Upper lobe of left lung (tissue), 6 donors: ENCODE results near the gene HSD11B2. TPM values are rescaled to one million over a fixed set of nuclear protein-coding genes. Genes with fewer than 3 reads are reported as not detected.

Experiments
- ATAC-seq, 2 donors: fragments of 200-7000 bp; cut with Tn5 transposase; one replicate each; pipeline ENCODE4 v1.9.1; 2022; ENCODE audit warnings: mild to moderate bottlenecking in 2 of 2, moderate library complexity in 2 of 2; ENCODE audit not compliant: low FRiP score in 2 of 2
- DNase-seq, 2 donors: peaks; one replicate each; pipeline ENCODE4 v3.0.0-alpha.2; 2019 to 2020
- H3K27ac ChIP-seq, 4 donors: fragments of 200-600 bp; sonication (generic); one replicate each; pipeline ENCODE4 v1.5.1; 2016 to 2019
- H3K27me3 ChIP-seq, 4 donors: fragments of 200-600 bp; sonication (generic); one replicate each; pipeline ENCODE4 v1.5.1; 2017 to 2019
- H3K36me3 ChIP-seq, 4 donors: fragments of 200-600 bp; sonication (generic); one replicate each; pipeline ENCODE4 v1.5.1; 2016 to 2019
- H3K4me1 ChIP-seq, 4 donors: fragments of 200-600 bp; sonication (generic); one replicate each; pipeline ENCODE4 v1.5.1; 2018 to 2019
- H3K4me3 ChIP-seq, 4 donors: fragments of 200-600 bp; sonication (generic); one replicate each; pipeline ENCODE4 v1.5.1; 2017 to 2019; ENCODE audit warnings: mild to moderate bottlenecking in 2 of 4, moderate library complexity in 1 of 4
- H3K9me3 ChIP-seq, 4 donors: fragments of 200-600 bp; sonication (generic); one replicate each; pipeline ENCODE4 v1.5.1; 2018 to 2019
- CTCF ChIP-seq, 6 experiments: fragments of 450-650 bp in 4 of 6; fragments of 200-600 bp in 2 of 6; sonication (generic) in 2 of 6; IDR thresholded peaks; one replicate each; pipeline ENCODE4 v1.5.1; 2016 to 2019; ENCODE audit warnings: antibody characterized with exemption in 6 of 6
- EP300 ChIP-seq, 4 donors: sonication (generic); formaldehyde crosslinking; IDR thresholded peaks; one replicate each; pipeline ENCODE4 v1.5.1; 2017; ENCODE audit warnings: antibody characterized with exemption in 4 of 4, control low read depth in 2 of 4
- POLR2A ChIP-seq, 4 donors: fragments of 450-650 bp; IDR thresholded peaks; one replicate each; pipeline ENCODE4 v1.5.1; 2016 to 2017; ENCODE audit warnings: antibody characterized with exemption in 4 of 4, mild to moderate bottlenecking in 2 of 4
- POLR2AphosphoS5 ChIP-seq, 2 donors: sonication (generic); formaldehyde crosslinking; IDR thresholded peaks; one replicate each; pipeline ENCODE4 v1.5.1; 2017; ENCODE audit warnings: antibody characterized with exemption in 2 of 2
- WGBS, 2 donors: methylation state at CpG; one replicate each; pipeline ENCODE4 v1.1.5; 2017 to 2018; 5-methylcytosine and 5-hydroxymethylcytosine counted together
- total RNA-seq, 6 donors: library from RNA; depleted of rRNA in 4 of 6; stranded (reverse); fragments of >200 nt in 4 of 6; gene quantifications; one replicate each; pipeline versions ENCODE4 v1.1.0 to v1.2.1, GENCODE V29; 2016 to 2021
- donor health status: DM: no; HTN: no; CAD: no; lungs with moderate emphysema.
- donor health status: DM: no; HTN: yes; CAD: no; lungs with severe emphysema.

The HSD11B2 gene
- total RNA-seq, 6 donors from 2014 or later: 0.78 to 5.0 (median 1.6) TPM

- Histone ChIP-seq H3K36me3 (peaks cover 0 to 15% (median 0%) of the 10 kb centered on the region in 4 donors), H3K9me3 (no peaks in the 10 kb centered on the region), H3K4me1 (peaks cover 58 to 81% (median 74%) of the 10 kb centered on the region in 4 donors), H3K27me3 (no peaks in the 10 kb centered on the region), H3K27ac (peak overlapping the region; percentile 70 to 88 (median 84)), H3K4me3 (no peak overlapping the region)
- TF ChIP-seq POLR2AphosphoS5 (IDR thresholded peaks at IDR 0.05) (peak in 1 of 2 donors; percentile 31), CTCF (IDR thresholded peaks at IDR 0.05) (no peak), EP300 (IDR thresholded peaks at IDR 0.05) (peak in 1 of 4 donors; percentile 16), POLR2A (IDR thresholded peaks at IDR 0.05) (peak in 1 of 4 donors; percentile 22)
- WGBS, 2 donors: 17 to 30% methylated on average over 1 to 7 of the region's 7 CpGs
- ATAC-seq (peak; percentile 43 to 76), DNase-seq (peak; percentile 73 to 90)
These were observed 28.3 kb downstream of the HSD11B2 start for GRCh38 chr16:67459066-67459860.

GRCh38 chr16:67459861-67460150 lies 28.9 kb downstream of the HSD11B2 start:
- no peak overlapping the region for H3K4me3 ChIP-seq
- no peak for TF ChIP-seq POLR2AphosphoS5 (IDR thresholded peaks at IDR 0.05)
- TF ChIP-seq POLR2A (IDR thresholded peaks at IDR 0.05): no peak
- no peak for TF ChIP-seq EP300 (IDR thresholded peaks at IDR 0.05)
- no peak for TF ChIP-seq CTCF (IDR thresholded peaks at IDR 0.05)
- 69% methylated on average over 3 of the region's 3 CpGs; no CpG with 5 or more reads in 1 of the 2 donors for WGBS, 2 donors
- peaks cover 0 to 14% (median 0%) of the 10 kb centered on the region in 4 donors for H3K36me3 ChIP-seq
- H3K9me3 ChIP-seq: no peaks in the 10 kb centered on the region
- peaks cover 58 to 86% (median 74%) of the 10 kb centered on the region in 4 donors for H3K4me1 ChIP-seq
- peak overlapping the region; percentile 70 to 88 (median 84) for H3K27ac ChIP-seq
- H3K27me3 ChIP-seq: no peaks in the 10 kb centered on the region
- no peak for DNase-seq
- peak in 1 of 2 donors; percentile 45 for ATAC-seq

GRCh38 chr16:67460168-67460567 lies 29.2 kb downstream of the HSD11B2 start:
- ATAC-seq (peak in 1 of 2 donors; percentile 12), DNase-seq (no peak)
- H3K4me3 ChIP-seq: no peak overlapping the region
- peaks cover 61 to 90% (median 74%) of the 10 kb centered on the region in 4 donors for H3K4me1 ChIP-seq
- TF ChIP-seq POLR2AphosphoS5 (IDR thresholded peaks at IDR 0.05) (no peak), POLR2A (IDR thresholded peaks at IDR 0.05) (no peak), EP300 (IDR thresholded peaks at IDR 0.05) (no peak), CTCF (IDR thresholded peaks at IDR 0.05) (no peak)
- peak overlapping the region; percentile 70 to 88 (median 84) for H3K27ac ChIP-seq
- 72 to 93% methylated on average over 5 of the region's 5 CpGs for WGBS, 2 donors
- H3K36me3 ChIP-seq: peaks cover 0 to 11% (median 0%) of the 10 kb centered on the region in 4 donors
- H3K27me3 ChIP-seq: no peaks in the 10 kb centered on the region
- H3K9me3 ChIP-seq: no peaks in the 10 kb centered on the region

- no peak for ATAC-seq
- TF ChIP-seq POLR2AphosphoS5 (IDR thresholded peaks at IDR 0.05) (no peak), CTCF (IDR thresholded peaks at IDR 0.05) (no peak), POLR2A (IDR thresholded peaks at IDR 0.05) (no peak), EP300 (IDR thresholded peaks at IDR 0.05) (no peak)
- Histone ChIP-seq H3K9me3 (no peaks in the 10 kb centered on the region), H3K36me3 (peaks cover 0 to 11% (median 0%) of the 10 kb centered on the region in 4 donors), H3K4me3 (no peak overlapping the region), H3K27me3 (no peaks in the 10 kb centered on the region), H3K4me1 (peaks cover 69 to 98% (median 80%) of the 10 kb centered on the region in 4 donors), H3K27ac (peak overlapping the region in 3 of 4 donors; percentile 70 to 88 (median 85))
- DNase-seq: no peak
- 83 to 96% methylated on average over 1 to 2 of the region's 2 CpGs for WGBS, 2 donors
These were observed 30.0 kb downstream of the HSD11B2 start for GRCh38 chr16:67460961-67461360.
